ENCODE results near the gene HSPB3. TPM values are rescaled to one million over a fixed set of nuclear protein-coding genes. Genes with fewer than 3 reads are reported as not detected.

HSPB3 gene
- total RNA-seq, 2 donors from 2014 or later, result not detected

Other genes with a start within 250 kb of the HSPB3 start
- 10 to 100 TPM; 12.0 to 13.0 TPM for gene ARL15, start 145.1 kb upstream of the HSPB3 start, total RNA-seq
- gene SNX18, start 62.1 kb downstream of the HSPB3 start, total RNA-seq, result 10 to 100 TPM; 19.8 to 31.8 TPM

Measured in natural killer cell treated with Interleukin-12 subunit alpha and Interleukin-12 subunit beta and Interleukin-15 and Interleukin-18, amount 100 ng/mL, for 72 hours (primary cell).